Astrocyte (in vitro differentiated cells and primary cell): ENCODE data around the gene INPP5A.

Experiments used
- CTCF ChIP-seq: IDR thresholded peaks from 2 replicates; pipeline ENCODE4 v1.5.1; 2011; ENCODE audit warnings: low read depth, mild to moderate bottlenecking, inconsistent platforms, low read length, moderate library complexity; ENCODE audit not compliant: insufficient read depth
- EZH2 ChIP-seq: IDR thresholded peaks from 2 replicates; pipeline ENCODE4 v1.6.1; 2012; ENCODE audit warnings: mild to moderate bottlenecking, low read length, inconsistent platforms; ENCODE audit not compliant: insufficient read depth

- TF ChIP-seq CTCF (no peak), EZH2 (no peak)
Measured at GRCh38 chr10:132634947-132635271, 97.3 kb downstream of the INPP5A start.
